Omental fat pad (tissue), 4 donors: Measurements from ENCODE around the gene MAPK9. TPM values are rescaled to one million over a fixed set of nuclear protein-coding genes. Genes with fewer than 3 reads are reported as not detected.

Experiments used
- ATAC-seq: fragments of 150-250 bp; one replicate; pipeline ENCODE4 v1.9.1; 2016; ENCODE audit warnings: mild to moderate bottlenecking, moderate library complexity; ENCODE audit not compliant: low FRiP score
- DNase-seq: peaks from one replicate; pipeline ENCODE4 v3.0.0-alpha.2; 2019; ENCODE audit warnings: low spot score
- total RNA-seq, 4 donors: library from RNA; depleted of rRNA; stranded (reverse); fragments of >200 nt; gene quantifications; one replicate each; pipeline ENCODE4 v1.1.0, GENCODE V29; 2016
- TF ChIP-seq, protein P1 (sequence below), 3 donors: fragments of 450-650 bp; IDR thresholded peaks; one replicate each; pipeline ENCODE4 v1.5.1; 2016 to 2017; ENCODE audit warnings: antibody characterized with exemption in 3 of 3, mild to moderate bottlenecking in 3 of 3, moderate library complexity in 2 of 3

Gene MAPK9
- total RNA-seq, 4 donors from 2014 or later: 18.6 to 31.6 (median 29.6) TPM

DNA sequence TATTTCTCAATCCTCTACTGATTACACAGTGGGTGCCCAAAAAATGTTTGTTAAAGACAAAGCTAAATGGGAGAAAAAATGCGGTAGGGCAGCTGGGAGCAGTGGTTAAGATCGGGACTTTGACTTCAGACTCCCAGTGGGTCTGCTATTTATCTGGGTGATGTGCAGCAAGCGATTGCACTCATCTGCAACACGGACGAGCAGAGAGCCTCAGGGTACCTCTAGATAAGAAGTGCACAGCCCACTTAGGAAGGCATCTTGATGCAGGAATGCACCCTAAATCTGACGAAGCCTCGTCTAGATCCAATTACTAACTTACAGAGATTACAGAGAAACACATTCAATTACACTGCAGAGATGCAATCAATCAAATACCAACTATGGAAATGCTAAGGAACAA lies 4.0 kb downstream of the MAPK9 start:
- no peak for ATAC-seq
- TF ChIP-seq, protein P1, sequence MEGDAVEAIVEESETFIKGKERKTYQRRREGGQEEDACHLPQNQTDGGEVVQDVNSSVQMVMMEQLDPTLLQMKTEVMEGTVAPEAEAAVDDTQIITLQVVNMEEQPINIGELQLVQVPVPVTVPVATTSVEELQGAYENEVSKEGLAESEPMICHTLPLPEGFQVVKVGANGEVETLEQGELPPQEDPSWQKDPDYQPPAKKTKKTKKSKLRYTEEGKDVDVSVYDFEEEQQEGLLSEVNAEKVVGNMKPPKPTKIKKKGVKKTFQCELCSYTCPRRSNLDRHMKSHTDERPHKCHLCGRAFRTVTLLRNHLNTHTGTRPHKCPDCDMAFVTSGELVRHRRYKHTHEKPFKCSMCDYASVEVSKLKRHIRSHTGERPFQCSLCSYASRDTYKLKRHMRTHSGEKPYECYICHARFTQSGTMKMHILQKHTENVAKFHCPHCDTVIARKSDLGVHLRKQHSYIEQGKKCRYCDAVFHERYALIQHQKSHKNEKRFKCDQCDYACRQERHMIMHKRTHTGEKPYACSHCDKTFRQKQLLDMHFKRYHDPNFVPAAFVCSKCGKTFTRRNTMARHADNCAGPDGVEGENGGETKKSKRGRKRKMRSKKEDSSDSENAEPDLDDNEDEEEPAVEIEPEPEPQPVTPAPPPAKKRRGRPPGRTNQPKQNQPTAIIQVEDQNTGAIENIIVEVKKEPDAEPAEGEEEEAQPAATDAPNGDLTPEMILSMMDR (IDR thresholded peaks at IDR 0.05): no peak

DNA sequence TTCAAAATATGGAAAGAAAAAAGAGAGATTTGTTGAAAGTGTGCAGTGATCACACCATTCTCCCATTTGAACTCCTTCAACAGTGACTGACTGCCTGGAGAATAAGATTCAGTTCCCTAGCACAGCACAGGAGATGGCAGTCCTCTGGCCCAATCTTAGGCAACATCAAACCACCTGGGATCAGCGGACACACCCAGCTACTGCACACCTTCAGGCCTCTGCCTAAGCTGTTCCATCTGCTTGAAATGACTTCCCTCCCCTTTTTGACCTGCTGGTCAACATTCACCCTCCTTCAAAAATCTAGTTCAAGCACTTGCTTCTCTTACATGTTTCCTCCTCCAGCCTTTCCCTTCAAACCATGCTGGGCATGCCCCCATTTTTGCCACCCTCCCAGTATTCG lies 4.5 kb downstream of the MAPK9 start:
- TF ChIP-seq, protein P1 (IDR thresholded peaks at IDR 0.05): no peak
- DNase-seq: no peak
- no peak for ATAC-seq

More for the DNA sequence above, 4.0 kb downstream of the MAPK9 start:
- DNase-seq: no peak

DNA sequence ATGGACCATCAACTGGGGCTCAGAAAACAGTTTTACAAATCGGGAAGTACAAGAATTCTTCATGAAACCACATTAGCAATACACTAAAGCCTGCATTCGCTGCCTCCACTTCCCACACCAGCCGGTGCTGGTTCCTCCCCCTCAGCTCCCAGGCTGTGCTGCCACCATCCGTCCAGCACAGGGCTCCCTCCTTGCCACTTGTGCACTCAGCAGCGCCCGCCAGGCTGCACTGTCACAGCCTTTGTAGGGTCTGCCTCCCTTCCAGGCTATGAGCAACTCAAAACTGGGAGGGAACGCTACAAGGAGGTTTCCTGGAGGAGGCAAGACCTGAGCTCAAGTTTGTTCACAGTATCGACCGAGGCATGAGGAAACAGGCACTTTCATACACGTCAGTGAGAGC lies 7.7 kb downstream of the MAPK9 start:
- DNase-seq (no peak), ATAC-seq (no peak)
- TF ChIP-seq, protein P1 (IDR thresholded peaks at IDR 0.05): no peak

DNA sequence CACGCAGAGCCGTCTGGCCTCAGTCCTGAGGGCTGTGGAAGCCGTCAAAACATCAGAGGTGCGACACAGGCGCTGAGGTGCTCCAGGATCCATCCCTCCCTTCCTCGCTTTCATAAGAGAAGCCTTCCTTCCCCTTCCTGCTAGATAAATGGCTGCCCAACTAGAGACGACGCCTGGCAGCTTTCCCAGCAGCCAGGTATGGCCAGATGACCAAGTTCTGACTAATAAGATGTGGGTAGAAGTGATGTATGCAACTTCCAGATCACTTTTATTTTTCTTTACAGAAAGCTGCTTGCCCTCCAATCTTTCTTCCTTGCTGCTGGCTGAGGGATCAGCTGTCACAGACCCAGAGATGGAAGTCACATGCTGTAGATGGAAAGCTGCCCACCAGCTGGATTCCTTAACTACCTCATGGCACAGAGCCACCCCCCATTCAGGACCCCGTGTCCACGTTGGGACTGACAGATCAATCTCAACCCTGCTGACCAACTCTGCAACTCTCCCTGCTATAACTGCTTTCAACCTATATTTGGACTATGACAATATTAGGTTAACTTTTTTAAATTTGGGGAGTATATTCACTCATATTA lies 8.8 kb downstream of the MAPK9 start:
- no peak for DNase-seq
- ATAC-seq: no peak
- TF ChIP-seq, protein P1 (IDR thresholded peaks at IDR 0.05): no peak

DNA sequence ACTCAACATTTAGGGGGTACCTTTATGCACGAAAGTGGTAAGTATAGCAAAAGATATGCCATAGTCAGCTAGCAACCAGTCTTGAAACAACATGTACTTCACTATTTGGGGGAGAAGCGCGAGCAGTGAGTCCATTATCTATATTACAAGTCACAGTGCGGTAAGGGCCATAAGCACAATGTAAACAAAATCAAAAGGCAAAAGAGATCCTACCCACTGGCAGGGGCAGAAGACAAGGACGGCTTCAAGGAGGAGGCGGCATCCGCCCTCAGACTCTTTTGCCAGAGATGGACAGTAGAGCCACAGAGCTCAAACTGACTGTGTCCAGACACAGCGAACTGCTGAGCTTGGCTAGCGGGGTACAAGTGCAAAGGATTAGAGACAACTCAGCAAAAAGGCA lies 9.6 kb downstream of the MAPK9 start:
- TF ChIP-seq, protein P1 (IDR thresholded peaks at IDR 0.05): no peak
- ATAC-seq (no peak), DNase-seq (no peak)

DNA sequence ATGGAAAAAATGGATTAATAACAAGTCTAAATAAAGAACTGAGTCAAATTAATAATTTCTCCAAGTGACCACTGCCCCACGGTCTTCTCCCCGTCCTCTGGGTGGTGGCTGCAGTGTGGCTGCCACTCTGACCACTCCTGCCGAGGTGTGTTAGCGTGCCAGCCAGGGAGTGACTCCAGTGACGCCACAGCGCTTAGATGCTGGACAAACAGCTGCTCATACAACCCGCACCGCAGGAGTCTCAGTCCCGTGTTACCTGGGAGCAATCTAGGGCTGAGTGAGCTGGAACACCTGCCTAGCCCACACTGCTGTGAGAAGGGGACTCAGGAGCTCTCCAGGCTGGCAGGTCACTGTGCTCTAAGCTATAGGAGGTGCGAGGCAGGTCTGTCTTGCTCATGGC lies 10.2 kb downstream of the MAPK9 start:
- ATAC-seq (no peak), DNase-seq (no peak)
- TF ChIP-seq, protein P1 (IDR thresholded peaks at IDR 0.05): no peak

DNA sequence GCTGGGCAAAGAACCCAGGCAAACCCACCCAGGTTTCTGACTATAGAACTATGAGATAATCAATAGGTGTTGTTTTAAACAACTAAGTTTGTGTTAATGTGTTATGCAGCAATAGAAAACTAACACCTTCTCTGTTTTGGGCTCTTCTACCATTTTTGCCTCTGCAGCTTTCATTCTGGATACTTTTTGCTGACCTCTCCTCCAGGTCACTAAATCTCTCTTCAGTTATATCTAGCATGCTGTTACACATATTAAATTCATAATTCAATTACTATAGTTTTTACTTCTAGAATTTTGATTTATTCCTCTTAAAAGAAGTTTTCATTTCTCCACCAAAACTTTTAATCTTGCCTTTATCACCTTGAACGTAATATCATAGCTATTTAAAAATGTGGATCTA lies 17.2 kb downstream of the MAPK9 start:
- TF ChIP-seq, protein P1 (IDR thresholded peaks at IDR 0.05): no peak
- ATAC-seq (no peak), DNase-seq (no peak)
